ENCODE results near the gene MTARC2.

MTARC2 gene

GRCh38 chr1:220833436-220833835 lies 85.3 kb downstream of the MTARC2 start:
- Histone ChIP-seq H3K4me3 (no peak overlapping the region), H3K4me2 (no peak overlapping the region), H3K9ac (no peak overlapping the region), H4K20me1 (no peaks in the 10 kb centered on the region), H3K4me1 (no peaks in the 10 kb centered on the region), H3K27ac (no peak overlapping the region), H3K36me3 (no peaks in the 10 kb centered on the region), H3K9me3 (no peaks in the 10 kb centered on the region), H3K27me3 (no peaks in the 10 kb centered on the region)
- TF ChIP-seq Cebpa-rat (IDR thresholded peaks at IDR 0.05), result no peak

Measured in BLaER1 (cell line).